ENCODE results near the gene ARHGAP10.

ARHGAP10 gene

GRCh38 chr4:148055844-148056243 lies 324.0 kb downstream of the ARHGAP10 start:
- H3K27ac Mint-ChIP-seq, result no peak overlapping the region
- H3K27me3 Mint-ChIP-seq, result no peaks in the 10 kb centered on the region
- H3K36me3 Mint-ChIP-seq (ENCODE audit: low read depth), result peaks cover 2% of the 10 kb centered on the region
- H3K4me3 Mint-ChIP-seq, result no peak overlapping the region
- H3K4me1 Mint-ChIP-seq (ENCODE audit: low read depth), result peaks cover 92% of the 10 kb centered on the region
- DNase-seq, result no peak
- peaks cover 9% of the 10 kb centered on the region for H3K9me3 Mint-ChIP-seq

GRCh38 chr4:148056879-148057278 lies 325.0 kb downstream of the ARHGAP10 start:
- Mint-ChIP-seq H3K36me3 (ENCODE audit: low read depth) (peaks cover 2% of the 10 kb centered on the region), H3K4me1 (ENCODE audit: low read depth) (peaks cover 92% of the 10 kb centered on the region), H3K27me3 (no peaks in the 10 kb centered on the region), H3K27ac (peak overlapping the region; percentile 49), H3K4me3 (no peak overlapping the region), H3K9me3 (peaks cover 9% of the 10 kb centered on the region)
- peak; percentile 70 for DNase-seq

- H3K9me3 Mint-ChIP-seq, result peaks cover 9% of the 10 kb centered on the region
- peaks cover 89% of the 10 kb centered on the region for H3K4me1 Mint-ChIP-seq (ENCODE audit: low read depth)
- H3K27ac Mint-ChIP-seq, result no peak overlapping the region
- H3K36me3 Mint-ChIP-seq (ENCODE audit: low read depth), result peaks cover 2% of the 10 kb centered on the region
- DNase-seq, result no peak
- H3K4me3 Mint-ChIP-seq, result no peak overlapping the region
- no peaks in the 10 kb centered on the region for H3K27me3 Mint-ChIP-seq
Observed at GRCh38 chr4:148057516-148057915, 325.6 kb downstream of the ARHGAP10 start.

GRCh38 chr4:148057984-148058859 lies 326.3 kb downstream of the ARHGAP10 start:
- Mint-ChIP-seq H3K27ac (no peak overlapping the region), H3K4me3 (no peak overlapping the region), H3K36me3 (ENCODE audit: low read depth) (peaks cover 2% of the 10 kb centered on the region), H3K27me3 (no peaks in the 10 kb centered on the region), H3K4me1 (ENCODE audit: low read depth) (peaks cover 82% of the 10 kb centered on the region), H3K9me3 (peaks cover 9% of the 10 kb centered on the region)
- DNase-seq, result no peak

- peaks cover 67% of the 10 kb centered on the region for H3K4me1 Mint-ChIP-seq (ENCODE audit: low read depth)
- H3K36me3 Mint-ChIP-seq (ENCODE audit: low read depth), result peaks cover 8% of the 10 kb centered on the region
- no peak for DNase-seq
- H3K27ac Mint-ChIP-seq, result peak overlapping the region; percentile 77
- peaks cover 7% of the 10 kb centered on the region for H3K9me3 Mint-ChIP-seq
- no peak overlapping the region for H3K4me3 Mint-ChIP-seq
- no peaks in the 10 kb centered on the region for H3K27me3 Mint-ChIP-seq
Observed at GRCh38 chr4:148059617-148060180, 327.8 kb downstream of the ARHGAP10 start.

GRCh38 chr4:148060264-148061140 lies 328.6 kb downstream of the ARHGAP10 start:
- DNase-seq, result peak; percentile 40
- H3K4me1 Mint-ChIP-seq (ENCODE audit: low read depth), result peaks cover 60% of the 10 kb centered on the region
- H3K4me3 Mint-ChIP-seq, result peak overlapping the region; percentile 78
- H3K36me3 Mint-ChIP-seq (ENCODE audit: low read depth), result peaks cover 15% of the 10 kb centered on the region
- peak overlapping the region; percentile 92 for H3K27ac Mint-ChIP-seq
- peaks cover 7% of the 10 kb centered on the region for H3K9me3 Mint-ChIP-seq
- H3K27me3 Mint-ChIP-seq, result no peaks in the 10 kb centered on the region

GRCh38 chr4:148061141-148061481 lies 329.2 kb downstream of the ARHGAP10 start:
- Mint-ChIP-seq H3K27me3 (no peaks in the 10 kb centered on the region), H3K36me3 (ENCODE audit: low read depth) (peaks cover 15% of the 10 kb centered on the region), H3K27ac (peak overlapping the region; percentile 92), H3K4me1 (ENCODE audit: low read depth) (peaks cover 54% of the 10 kb centered on the region), H3K9me3 (peaks cover 7% of the 10 kb centered on the region), H3K4me3 (peak overlapping the region; percentile 78)
- DNase-seq, result no peak

- Mint-ChIP-seq H3K9me3 (peaks cover 7% of the 10 kb centered on the region), H3K27ac (no peak overlapping the region), H3K36me3 (ENCODE audit: low read depth) (peaks cover 17% of the 10 kb centered on the region), H3K27me3 (no peaks in the 10 kb centered on the region), H3K4me1 (ENCODE audit: low read depth) (peaks cover 48% of the 10 kb centered on the region), H3K4me3 (no peak overlapping the region)
- no peak for DNase-seq
Observed at GRCh38 chr4:148061795-148062194, 329.9 kb downstream of the ARHGAP10 start.

- peaks cover 43% of the 10 kb centered on the region for H3K4me1 Mint-ChIP-seq (ENCODE audit: low read depth)
- peaks cover 17% of the 10 kb centered on the region for H3K36me3 Mint-ChIP-seq (ENCODE audit: low read depth)
- H3K9me3 Mint-ChIP-seq, result peaks cover 4% of the 10 kb centered on the region
- no peak for DNase-seq
- H3K27ac Mint-ChIP-seq, result no peak overlapping the region
- H3K4me3 Mint-ChIP-seq, result no peak overlapping the region
- no peaks in the 10 kb centered on the region for H3K27me3 Mint-ChIP-seq
Observed at GRCh38 chr4:148062301-148062950, 330.5 kb downstream of the ARHGAP10 start.

- H3K27ac Mint-ChIP-seq, result no peak overlapping the region
Observed at GRCh38 chr4:148064451-148064850, 332.6 kb downstream of the ARHGAP10 start.

GRCh38 chr4:148065075-148065474 lies 333.2 kb downstream of the ARHGAP10 start:
- no peaks in the 10 kb centered on the region for H3K9me3 Mint-ChIP-seq
- DNase-seq, result no peak
- H3K27me3 Mint-ChIP-seq, result no peaks in the 10 kb centered on the region
- peaks cover 17% of the 10 kb centered on the region for H3K36me3 Mint-ChIP-seq (ENCODE audit: low read depth)
- H3K4me1 Mint-ChIP-seq (ENCODE audit: low read depth), result peaks cover 21% of the 10 kb centered on the region
- no peak overlapping the region for H3K4me3 Mint-ChIP-seq
- no peak overlapping the region for H3K27ac Mint-ChIP-seq

More at GRCh38 chr4:148064451-148064850, 332.6 kb downstream of the ARHGAP10 start:
- Mint-ChIP-seq H3K36me3 (ENCODE audit: low read depth) (peaks cover 17% of the 10 kb centered on the region), H3K4me1 (ENCODE audit: low read depth) (peaks cover 25% of the 10 kb centered on the region), H3K9me3 (peaks cover 3% of the 10 kb centered on the region), H3K4me3 (no peak overlapping the region), H3K27me3 (no peaks in the 10 kb centered on the region)
- no peak for DNase-seq

GRCh38 chr4:148067301-148067916 lies 335.5 kb downstream of the ARHGAP10 start:
- Mint-ChIP-seq H3K27ac (no peak overlapping the region), H3K36me3 (ENCODE audit: low read depth) (peaks cover 27% of the 10 kb centered on the region), H3K9me3 (no peaks in the 10 kb centered on the region), H3K4me1 (ENCODE audit: low read depth) (peaks cover 1% of the 10 kb centered on the region), H3K4me3 (no peak overlapping the region), H3K27me3 (no peaks in the 10 kb centered on the region)
- no peak for DNase-seq

- peaks cover 35% of the 10 kb centered on the region for H3K36me3 Mint-ChIP-seq (ENCODE audit: low read depth)
- peaks cover 3% of the 10 kb centered on the region for H3K9me3 Mint-ChIP-seq
- no peak overlapping the region for H3K4me3 Mint-ChIP-seq
- H3K27me3 Mint-ChIP-seq, result no peaks in the 10 kb centered on the region
- H3K27ac Mint-ChIP-seq, result no peak overlapping the region
- no peak for DNase-seq
- peaks cover 1% of the 10 kb centered on the region for H3K4me1 Mint-ChIP-seq (ENCODE audit: low read depth)
Observed at GRCh38 chr4:148068065-148068911, 336.4 kb downstream of the ARHGAP10 start.

Measured in activated T-cell treated with anti-CD3 and anti-CD28 coated beads, Interleukin-2, amount 50 U/mL, for 24 hours (primary cell).